HG03575 (cell line): ENCODE data around the gene EPN2.

Source experiments
- ATAC-seq: cut with Tn5 transposase; IDR thresholded peaks from one replicate; pipeline ENCODE4 v1.9.1; 2021; ENCODE audit not compliant: unreplicated experiment, insufficient number of reproducible peaks, low FRiP score; ENCODE audit errors: extremely low read depth

Gene EPN2

DNA sequence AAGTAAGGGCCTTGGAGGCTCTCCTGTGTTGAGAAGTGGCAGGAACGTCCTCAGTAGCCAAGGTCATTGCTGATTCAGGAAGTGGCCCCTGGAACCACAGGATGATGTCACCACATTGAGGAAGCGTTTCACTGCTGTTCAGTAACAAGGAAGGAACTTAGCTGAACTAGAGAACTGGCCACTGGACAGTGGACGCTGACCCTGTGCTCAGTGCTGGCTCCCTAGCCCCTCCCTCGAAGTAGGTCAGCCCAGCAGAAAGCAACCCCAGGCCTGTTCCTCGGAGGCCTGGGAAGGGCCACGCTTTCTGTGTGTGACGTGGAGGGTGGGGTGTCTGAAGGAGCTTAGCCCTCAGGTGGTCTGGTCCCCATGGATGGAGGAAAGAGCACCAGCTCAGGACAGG is 67.0 kb downstream of the EPN2 start:
- no peak for ATAC-seq

DNA sequence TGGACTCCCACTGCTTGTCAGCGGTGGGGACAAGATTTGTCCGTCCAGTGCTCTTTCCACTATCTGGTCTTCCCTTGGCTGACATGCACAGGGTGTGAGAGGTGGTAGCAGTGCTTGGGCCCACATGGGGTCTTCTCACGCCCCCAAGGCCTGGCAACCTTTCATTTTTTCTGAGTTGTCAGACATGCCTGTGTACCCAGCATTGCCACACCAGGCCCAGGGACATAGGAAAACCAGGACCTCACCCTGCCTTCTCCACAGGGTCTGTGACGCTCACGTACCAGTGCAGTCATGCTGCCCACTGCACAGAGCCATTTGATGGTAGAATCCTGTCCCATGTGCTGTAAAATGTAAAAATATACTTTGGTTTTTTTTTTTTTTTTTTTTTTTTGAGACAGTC is 67.6 kb downstream of the EPN2 start:
- ATAC-seq, result no peak

DNA sequence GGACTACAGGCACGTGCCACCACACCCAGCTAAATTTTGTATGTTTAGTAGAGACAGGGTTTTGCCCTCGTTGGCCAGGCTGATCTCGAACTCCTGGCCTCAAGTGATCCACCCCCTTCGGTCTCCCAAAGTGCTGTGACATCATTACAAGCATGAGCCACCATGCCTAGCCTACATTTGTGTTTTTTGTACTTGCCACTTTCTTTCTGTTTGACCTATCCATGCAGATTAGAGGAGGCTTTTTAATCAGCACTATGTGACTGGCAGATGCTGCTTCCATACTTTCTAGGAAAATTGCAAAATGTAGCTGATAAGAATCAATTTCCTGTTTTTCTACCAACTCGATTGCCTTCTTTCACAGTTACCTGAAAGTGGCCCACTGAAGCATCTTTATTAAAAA is 68.1 kb downstream of the EPN2 start:
- ATAC-seq, result no peak

DNA sequence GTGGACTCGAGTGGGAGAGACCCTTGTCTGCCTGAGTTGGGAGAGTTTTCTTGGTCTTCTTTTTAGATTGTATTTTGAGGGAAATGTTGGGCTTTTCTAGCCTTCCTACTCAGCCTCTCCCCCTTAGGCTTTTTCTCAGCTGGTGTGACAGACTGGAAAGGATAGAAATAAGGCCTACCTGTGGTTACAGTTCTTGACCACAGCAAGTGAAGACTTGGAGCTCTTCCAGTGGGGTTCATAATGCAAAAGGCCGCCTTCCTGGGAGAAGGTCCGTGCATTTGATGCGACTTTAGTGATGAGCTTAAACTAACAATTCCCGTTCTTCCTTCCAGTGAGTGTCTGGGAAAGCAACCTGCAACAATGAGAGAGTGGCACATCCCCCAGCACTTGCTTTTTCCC is 68.6 kb downstream of the EPN2 start:
- ATAC-seq, result no peak

DNA sequence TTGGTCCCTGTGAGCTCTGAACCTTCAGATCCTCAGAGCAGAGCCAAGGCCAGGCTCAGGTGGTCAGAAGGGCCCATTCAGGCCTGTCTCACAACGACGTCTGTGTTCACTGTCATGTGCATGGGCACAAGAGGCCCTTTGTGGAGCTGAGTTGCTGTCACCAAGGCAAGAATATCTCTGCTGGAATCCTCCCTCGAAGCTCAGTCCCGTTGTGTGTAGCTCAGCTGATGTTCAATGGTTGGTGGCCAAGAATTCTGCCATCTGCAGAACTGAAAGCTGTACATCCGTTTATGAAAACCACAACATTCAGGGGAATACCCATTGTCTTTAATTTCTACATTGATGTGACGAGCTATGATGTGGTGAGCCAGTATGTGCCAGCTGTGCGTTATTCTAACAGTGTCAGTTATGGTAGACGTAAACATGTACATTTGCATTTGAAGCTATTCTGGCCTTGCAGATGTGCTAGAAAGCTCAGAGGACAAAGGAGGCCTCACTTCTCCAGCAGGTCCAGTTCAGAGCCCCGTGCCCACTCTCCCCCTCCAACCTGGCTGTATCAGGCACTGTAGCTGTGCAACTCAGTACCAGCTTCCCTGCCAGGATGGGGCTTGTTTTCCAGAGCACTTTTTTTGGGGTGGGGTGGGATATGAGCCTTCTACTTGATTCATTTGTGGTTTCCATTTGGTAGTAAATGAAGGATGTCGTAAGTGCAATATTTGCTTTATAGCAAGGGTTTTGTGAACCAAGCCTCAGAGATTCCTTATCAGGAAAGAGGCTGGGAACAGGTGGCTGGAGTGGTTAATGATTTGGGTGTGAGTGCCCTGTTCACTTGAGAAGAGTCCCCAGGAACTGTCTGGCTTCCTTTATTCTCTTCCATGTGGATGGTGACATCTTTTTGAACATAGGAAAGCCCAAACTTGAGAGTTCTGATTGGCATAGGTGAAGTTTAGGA is 69.3 kb downstream of the EPN2 start:
- peak; percentile 87 for ATAC-seq

DNA sequence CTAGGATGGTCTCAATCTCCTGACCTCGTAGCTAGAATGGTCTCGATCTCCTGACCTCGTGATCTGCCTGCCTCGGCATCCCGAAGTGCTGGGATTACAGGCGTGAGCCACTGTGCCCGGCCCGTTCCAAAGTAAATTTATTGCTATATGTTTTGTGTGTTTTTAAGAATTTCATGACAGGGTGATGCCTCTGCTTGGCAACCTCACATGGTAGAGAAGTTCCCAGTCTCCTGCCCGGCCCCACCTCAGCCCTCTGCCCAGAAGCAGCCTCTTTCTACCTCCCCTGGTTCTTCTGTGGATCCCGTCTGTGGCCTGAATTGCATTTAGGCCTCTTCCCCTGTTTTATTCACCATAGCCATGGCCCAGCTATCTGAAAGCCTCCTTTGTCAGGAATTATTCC is 70.4 kb downstream of the EPN2 start:
- no peak for ATAC-seq

DNA sequence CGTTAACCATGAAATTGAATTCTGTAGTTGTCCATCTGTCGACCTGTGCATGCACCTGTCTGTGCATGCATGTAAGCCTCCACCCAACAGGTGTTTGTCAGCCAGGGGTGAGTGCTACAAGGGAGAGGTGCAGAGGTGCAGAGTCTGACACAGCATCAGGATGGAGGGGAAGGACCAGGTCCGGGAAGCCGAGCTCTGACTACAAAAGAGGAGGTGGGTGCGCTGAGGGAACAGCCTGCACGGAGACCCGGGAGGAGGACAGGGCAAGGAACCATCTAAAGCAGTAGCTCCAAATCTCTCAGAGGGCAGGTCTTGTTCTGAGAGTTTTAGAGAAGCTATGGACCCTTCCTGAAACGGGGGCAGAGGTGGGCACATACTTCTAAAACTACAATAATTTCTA is 71.2 kb downstream of the EPN2 start:
- ATAC-seq, result no peak

DNA sequence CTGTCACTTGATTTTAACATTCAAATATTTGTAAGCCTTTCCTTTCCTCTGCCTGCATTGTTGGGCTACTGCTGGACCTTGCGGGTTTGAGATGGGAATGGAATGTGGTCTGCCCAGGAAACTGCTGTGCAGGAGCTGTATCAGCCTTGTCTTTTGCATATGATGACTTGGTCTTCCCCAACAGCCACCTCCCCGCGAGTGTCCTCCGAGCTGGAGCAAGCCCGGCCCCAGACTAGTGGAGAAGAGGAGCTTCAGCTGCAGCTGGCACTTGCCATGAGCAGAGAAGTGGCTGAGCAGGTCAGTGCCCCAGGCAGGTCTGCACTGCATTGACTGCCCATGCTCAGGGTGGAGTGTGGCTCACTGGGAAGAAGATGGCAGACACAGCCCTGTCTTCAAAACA is 72.5 kb downstream of the EPN2 start:
- no peak for ATAC-seq

DNA sequence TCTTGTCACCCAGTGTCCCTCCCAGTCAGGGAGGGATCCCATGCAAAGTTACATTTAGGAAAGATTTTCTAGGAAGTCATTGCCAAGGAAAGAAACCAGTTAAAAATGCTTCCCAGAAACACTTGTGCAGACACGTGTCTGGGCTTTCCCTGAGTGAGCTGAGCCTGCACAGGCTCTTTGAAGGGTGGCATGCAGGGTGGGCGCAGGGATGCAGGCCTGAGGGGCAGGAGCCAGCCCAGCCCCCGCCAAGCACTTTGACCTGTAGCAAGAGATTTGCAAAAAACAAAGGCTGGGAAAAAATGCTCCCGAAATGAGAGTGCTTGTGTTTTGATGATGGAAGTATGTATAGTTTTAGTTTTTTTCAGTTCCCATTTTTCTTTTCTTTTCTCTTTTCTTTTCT is 73.0 kb downstream of the EPN2 start:
- ATAC-seq, result no peak

DNA sequence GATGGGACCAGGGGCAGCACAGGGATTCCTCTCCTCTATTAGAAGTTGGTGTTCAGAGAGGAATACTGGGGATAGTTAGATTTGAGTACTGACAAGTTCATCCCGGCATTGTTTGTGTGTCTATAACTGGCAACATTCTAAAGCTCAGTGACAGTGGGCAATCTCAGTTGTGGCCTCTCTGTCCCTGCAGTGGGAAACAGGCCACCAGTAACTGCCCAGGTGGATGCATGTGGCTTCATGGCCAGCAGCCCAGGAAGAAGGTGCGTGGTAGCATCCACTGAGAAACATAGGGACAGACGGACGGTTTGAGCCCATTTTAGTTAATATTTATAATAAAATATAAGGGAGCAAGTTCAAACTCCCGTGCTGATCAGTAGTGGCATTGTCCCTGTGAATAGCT is 73.8 kb downstream of the EPN2 start:
- no peak for ATAC-seq

DNA sequence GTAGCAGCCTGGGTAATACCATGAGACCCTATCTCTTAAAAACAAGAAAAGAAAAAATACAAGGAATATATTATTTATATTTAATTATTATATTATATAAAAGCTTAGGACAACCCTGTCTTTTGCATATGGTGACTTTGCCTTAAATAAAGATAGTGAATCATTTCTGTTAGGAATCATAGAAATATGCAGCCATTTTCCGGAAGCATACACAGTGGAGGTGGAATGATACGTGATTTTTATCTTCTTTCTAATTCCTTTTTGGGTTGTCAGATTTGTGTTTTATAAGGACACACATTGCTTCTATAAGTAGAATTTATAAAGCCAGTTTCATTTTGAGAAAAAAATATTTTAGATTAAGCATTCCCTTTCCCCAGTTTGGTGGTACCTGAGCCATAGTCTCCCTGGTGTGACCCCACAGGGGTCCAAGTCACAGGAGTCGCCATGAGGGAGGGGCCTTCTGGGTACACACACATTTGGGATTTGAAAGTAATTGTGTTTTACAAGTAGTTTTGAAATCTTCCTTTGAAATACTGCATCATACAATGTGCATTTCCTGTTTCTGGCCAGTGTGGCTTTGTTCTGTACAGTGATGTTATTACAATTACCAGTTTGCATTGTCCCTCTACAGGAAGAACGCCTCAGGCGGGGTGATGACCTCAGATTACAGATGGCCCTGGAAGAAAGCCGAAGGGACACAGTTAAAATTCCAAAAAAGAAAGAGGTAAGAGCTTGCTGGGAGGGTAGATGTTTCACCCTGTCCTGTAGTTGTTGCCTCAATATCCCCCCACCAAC is 74.5 kb downstream of the EPN2 start:
- no peak for ATAC-seq

DNA sequence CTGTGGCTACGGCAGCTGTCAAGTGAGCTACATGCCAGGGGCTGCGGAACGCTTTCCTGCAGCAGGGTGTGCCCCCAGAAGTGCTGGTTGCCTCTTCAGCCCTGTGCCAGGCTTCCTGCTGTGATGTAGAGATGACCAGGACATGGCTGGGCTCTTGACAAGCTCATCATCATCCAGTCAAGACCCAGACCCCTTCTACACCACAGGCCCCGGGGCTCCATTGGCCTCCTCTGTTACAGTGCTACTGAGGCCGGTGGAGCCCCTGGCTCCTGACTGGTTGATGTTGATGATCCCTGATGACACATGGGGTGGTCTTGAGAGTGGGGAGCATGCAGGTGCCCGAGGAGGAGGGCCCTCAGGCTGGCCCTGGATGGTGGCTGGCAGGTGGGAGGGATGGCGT is 75.2 kb downstream of the EPN2 start:
- no peak for ATAC-seq

DNA sequence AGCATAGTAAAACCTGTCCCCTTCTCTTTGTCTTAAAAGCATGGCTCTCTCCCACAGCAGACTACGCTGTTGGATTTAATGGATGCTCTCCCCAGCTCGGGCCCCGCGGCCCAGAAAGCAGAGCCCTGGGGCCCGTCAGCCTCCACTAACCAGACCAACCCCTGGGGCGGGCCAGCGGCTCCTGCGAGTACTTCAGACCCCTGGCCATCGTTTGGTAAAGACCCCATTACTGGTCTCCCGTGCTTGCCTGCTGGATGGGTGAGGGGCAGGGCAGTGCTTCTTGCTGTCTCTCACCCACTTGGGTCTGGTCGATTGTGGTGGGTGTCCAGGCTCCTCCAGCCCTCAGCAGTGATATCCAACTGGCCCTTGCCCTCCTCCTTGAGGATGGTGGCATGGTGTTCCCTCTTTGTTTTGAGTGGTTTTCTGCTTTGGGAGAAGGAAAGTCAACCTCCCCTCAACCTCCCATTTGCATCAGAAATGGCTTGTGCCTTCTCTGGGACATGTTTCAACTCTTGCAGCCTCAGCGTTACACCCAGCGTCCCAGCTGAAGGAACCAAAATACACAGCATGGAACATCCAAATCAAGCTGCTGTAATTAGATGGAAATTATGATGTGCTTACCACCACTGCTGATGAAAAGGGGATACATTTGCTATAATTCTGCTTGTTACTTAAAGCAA is 76.0 kb downstream of the EPN2 start:
- no peak for ATAC-seq

DNA sequence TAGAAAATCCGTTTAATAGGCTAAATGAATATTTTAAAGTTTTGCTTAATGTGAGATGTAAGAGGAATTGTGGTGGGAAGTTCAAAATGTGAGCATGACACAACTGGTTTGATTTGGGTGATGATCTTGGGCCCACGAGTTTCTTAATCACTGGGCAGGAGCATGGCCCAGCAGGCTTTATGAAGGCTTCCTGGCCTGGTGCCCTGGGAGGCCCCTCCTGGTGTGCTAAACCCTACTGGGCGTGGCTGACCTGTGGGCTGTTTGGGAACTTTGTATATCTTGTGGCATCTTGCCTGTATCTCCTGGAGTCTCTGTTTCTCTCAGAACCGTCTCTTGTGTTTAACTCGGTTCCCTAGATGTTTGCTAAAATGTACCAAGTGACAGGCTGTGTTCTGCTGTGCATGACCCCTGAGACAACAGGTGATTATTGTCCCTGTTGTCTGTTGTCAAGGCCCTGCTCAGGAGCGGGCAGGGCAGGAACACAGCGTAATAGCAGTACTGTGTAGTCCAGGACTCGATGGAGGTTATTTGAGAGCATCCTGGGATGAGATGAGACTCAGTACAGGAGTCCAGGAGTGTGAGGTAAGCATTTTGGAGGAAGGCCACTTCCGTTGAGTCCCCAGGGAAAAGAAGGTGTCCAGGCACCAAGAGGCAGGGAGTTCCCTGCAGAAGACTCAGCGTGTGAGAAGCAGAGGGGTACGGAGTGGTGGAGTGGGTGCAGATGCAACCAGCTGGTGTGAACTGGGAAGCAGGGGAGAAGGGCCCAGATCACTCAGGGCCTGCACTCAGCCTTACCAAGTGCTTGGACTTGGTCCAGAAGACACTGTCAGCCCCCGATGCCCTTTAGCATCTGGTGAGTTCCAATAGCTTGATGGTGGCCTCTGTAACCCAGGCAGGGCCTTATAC is 76.8 kb downstream of the EPN2 start:
- ATAC-seq, result no peak

DNA sequence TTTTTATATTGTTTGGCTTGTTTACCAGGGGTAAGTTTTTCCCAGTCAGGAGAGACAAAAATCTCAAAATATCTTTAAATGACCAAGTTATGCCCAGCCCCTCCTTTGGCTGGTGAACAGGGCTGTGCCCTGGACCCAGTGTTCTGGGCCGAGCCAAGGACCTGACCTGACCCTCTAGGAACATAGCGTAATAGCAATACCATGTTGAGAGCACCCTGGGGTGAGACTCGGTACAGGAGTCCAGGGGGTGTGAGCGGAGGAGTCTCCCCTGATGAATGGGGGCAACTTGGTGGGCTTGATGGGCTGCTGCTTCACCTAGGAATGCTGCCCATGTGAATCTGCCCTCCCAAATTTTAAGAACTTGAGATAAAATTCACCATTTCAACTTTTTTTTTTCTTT is 77.9 kb downstream of the EPN2 start:
- no peak for ATAC-seq

DNA sequence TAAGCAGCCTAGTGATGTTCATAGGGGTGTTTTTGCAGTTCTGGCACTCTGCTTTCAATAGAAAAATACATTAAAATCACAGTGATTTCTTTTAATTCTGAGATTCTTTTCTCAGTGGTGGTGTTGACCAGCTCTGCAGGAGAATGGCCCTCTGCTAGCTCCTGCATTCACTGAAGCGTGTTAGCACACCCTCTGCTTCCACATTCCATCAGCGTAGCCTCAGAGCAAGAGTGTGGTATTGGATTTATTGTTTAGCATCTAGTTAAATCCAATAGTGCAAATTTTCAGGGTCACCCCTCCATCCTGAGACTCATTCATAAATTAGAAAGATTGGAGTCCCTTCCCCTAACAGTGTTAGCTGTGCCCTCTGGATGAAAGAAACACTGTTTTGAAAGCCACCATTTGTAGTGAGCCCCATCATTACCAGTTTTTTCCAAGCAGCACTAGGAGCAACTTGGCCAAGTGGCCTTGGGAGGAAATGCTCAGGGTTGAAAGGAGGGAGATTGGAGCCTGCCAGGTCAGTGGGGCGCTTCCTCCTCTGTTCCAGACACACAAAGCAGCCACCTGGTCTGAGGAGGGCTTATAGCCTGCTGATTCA is 79.7 kb downstream of the EPN2 start:
- ATAC-seq, result no peak

DNA sequence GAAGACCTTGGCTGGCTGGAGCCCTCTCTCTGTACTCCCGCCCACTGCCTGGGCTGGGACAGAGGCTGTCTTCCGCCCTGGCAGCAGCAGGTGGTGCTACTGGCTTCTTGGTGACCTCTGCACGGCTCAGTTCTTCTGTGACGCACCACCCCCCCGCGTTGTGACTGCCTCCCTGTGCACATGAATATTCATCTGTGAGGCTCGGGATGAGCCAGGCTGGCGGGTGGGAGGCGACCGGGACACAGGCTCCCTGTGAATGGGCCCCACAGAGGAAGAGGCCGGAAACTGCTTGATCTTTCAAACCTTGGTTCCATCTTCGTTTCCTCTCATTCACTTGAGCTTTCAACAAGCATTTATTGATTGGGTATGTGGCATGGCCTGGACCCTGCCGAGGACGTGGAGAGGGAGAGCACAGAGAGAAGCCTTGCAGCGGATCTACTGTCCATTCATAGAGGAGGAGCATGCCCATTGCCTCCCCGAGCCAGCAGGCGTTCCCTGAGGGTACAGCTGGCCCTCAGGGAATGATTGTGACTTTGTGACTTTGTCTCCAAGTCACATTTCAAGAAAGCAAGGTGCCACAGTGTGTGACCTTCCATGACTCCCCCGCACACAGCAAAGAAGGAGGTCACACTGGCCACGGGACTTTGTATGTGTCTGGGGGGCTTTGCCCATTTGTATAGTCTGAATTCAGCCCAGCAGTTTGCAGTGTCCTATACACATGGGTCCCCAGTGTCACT is 80.4 kb downstream of the EPN2 start:
- no peak for ATAC-seq

DNA sequence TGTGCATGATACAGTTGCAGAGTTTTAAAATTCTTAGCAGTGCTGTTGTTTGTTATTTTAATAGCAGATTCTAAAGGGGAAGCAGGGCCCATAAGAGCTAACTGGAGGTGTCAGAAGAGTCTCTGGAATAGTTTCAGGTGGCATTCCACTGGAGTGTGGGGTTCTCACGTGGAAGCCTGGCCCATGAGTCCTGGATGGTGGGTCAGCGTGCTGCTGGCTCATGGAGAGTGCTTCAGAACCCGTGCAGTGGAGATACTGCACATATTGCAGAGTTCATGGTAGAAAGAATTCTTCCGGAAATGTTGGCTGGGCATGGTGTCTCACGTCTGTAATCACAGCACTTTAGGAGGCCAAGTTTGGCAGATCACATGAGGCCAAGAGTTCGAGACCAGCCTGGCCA is 81.4 kb downstream of the EPN2 start:
- ATAC-seq, result no peak
